ENCODE data around the gene ACACA.

The ACACA gene

DNA sequence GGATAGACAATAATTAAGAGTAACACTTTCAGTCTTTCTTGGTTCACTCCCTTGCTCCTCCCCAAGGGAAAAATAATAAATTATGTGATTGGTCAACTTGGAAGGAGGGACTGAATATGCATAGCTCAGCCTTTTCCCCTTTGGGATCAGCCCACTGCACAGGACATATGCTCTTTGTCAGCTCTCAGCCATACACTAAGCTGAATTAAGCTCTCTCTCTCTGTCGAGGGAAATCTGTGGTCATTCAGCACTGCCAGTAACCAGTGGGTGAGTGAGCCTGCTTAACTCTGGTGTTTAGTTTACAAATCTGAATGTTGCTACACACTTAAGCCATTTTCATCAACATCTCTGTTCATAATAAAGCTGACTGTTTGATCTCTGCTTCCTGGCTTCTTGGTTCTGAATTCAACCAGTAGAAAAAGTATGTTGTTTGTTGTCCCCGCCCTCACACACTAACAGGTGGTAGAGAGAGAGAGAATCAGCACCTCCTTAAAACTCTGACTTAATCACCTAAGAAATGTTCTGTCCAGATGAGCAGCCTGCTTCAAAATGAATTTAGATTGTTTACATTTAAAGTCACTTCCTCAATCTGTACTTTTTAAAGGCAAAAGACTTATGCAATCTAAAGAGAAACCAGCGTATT lies 133.1 kb downstream of the ACACA start:
- H3K27me3 ChIP-seq (ENCODE audit: control insufficient read depth, low read length), result no peaks in the 10 kb centered on the region
- peaks cover 89% of the 10 kb centered on the region for H3K36me3 ChIP-seq (ENCODE audit: control insufficient read depth, low read length)
- H3F3A ChIP-seq (ENCODE audit: control insufficient read depth, insufficient read depth), result peaks cover 2% of the 10 kb centered on the region; the same call in 1 of the 2 replicates
- TF ChIP-seq, protein P1, sequence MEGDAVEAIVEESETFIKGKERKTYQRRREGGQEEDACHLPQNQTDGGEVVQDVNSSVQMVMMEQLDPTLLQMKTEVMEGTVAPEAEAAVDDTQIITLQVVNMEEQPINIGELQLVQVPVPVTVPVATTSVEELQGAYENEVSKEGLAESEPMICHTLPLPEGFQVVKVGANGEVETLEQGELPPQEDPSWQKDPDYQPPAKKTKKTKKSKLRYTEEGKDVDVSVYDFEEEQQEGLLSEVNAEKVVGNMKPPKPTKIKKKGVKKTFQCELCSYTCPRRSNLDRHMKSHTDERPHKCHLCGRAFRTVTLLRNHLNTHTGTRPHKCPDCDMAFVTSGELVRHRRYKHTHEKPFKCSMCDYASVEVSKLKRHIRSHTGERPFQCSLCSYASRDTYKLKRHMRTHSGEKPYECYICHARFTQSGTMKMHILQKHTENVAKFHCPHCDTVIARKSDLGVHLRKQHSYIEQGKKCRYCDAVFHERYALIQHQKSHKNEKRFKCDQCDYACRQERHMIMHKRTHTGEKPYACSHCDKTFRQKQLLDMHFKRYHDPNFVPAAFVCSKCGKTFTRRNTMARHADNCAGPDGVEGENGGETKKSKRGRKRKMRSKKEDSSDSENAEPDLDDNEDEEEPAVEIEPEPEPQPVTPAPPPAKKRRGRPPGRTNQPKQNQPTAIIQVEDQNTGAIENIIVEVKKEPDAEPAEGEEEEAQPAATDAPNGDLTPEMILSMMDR (IDR thresholded peaks at IDR 0.05; ENCODE audit: low read depth, low read length, poor library complexity, severe bottlenecking), result no peak
- TF ChIP-seq EZH2phosphoT487 (IDR thresholded peaks at IDR 0.05; ENCODE audit: borderline replicate concordance, low read length), result no peak
- no peaks in the 10 kb centered on the region; the same call in 1 of the 2 replicates for H3K4me1 ChIP-seq (ENCODE audit: control insufficient read depth, low read length)
- H3K9me2 ChIP-seq (replicated peaks; ENCODE audit: control insufficient read depth, low read length), result no peaks in the 10 kb centered on the region
- H3K4me3 ChIP-seq (ENCODE audit: low read length), result no peak overlapping the region
- no peak overlapping the region for H3K4me2 ChIP-seq (ENCODE audit: low read length)
- no peaks in the 10 kb centered on the region for H3K79me2 ChIP-seq (ENCODE audit: control insufficient read depth, low read length)
- no peaks in the 10 kb centered on the region for H4K20me1 ChIP-seq (ENCODE audit: control insufficient read depth, insufficient read depth, low read depth, low read length)
- H3K27ac ChIP-seq (ENCODE audit: low read depth, low read length), result no peak overlapping the region
- H3K9me3 ChIP-seq (ENCODE audit: control insufficient read depth, insufficient read depth, low read length), result no peaks in the 10 kb centered on the region

DNA sequence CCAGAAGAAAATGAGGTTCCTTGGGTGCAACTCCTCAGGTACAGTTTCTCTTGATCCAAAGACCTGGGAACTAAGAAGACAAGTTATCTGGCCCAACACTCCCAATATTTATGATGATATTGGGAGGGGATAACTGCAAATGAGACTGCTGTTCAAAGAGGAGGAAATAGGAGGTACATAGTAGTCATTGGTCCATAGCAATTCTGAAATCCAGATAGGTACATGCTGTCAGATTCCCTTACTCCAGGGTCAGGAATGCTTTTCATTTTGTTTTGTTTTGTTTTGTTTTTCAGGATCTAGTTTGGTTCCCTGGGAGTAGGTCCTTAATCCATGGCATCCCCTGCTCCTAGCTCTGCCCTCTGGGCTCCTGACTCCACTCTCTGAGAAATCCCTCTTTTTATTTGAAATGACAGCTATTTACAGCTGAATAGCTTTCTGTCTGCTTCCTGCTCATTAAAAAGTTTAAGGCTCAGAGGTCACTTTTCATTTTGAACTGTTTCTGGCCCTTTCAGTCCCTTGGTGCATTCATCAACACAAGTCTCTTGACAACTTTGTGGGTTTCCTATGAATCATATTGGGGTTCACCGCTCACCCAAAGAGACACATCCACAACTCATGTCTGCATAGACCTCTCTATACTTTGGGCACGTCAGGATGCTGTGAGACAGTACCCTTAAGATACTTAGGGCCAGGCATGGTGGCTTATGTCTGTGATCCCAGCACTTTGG lies 141.0 kb downstream of the ACACA start:
- H3F3A ChIP-seq (ENCODE audit: control insufficient read depth, insufficient read depth), result no peaks in the 10 kb centered on the region; the same call in 1 of the 2 replicates
- H3K9me3 ChIP-seq (ENCODE audit: control insufficient read depth, insufficient read depth, low read length), result no peaks in the 10 kb centered on the region
- H4K20me1 ChIP-seq (ENCODE audit: control insufficient read depth, insufficient read depth, low read depth, low read length), result no peaks in the 10 kb centered on the region
- no peaks in the 10 kb centered on the region for H3K79me2 ChIP-seq (ENCODE audit: control insufficient read depth, low read length)
- no peaks in the 10 kb centered on the region for H3K27me3 ChIP-seq (ENCODE audit: control insufficient read depth, low read length)
- no peak overlapping the region for H3K4me3 ChIP-seq (ENCODE audit: low read length)
- H3K36me3 ChIP-seq (ENCODE audit: control insufficient read depth, low read length), result peaks cover 95% of the 10 kb centered on the region
- H3K9me2 ChIP-seq (replicated peaks; ENCODE audit: control insufficient read depth, low read length), result no peaks in the 10 kb centered on the region
- no peaks in the 10 kb centered on the region for H3K4me1 ChIP-seq (ENCODE audit: control insufficient read depth, low read length)
- H3K4me2 ChIP-seq (ENCODE audit: low read length), result no peak overlapping the region
- TF ChIP-seq EZH2phosphoT487 (IDR thresholded peaks at IDR 0.05; ENCODE audit: borderline replicate concordance, low read length), result no peak
- TF ChIP-seq, protein P1 (IDR thresholded peaks at IDR 0.05; ENCODE audit: low read depth, low read length, poor library complexity, severe bottlenecking), result no peak
- H3K27ac ChIP-seq (ENCODE audit: low read depth, low read length), result no peak overlapping the region

DNA sequence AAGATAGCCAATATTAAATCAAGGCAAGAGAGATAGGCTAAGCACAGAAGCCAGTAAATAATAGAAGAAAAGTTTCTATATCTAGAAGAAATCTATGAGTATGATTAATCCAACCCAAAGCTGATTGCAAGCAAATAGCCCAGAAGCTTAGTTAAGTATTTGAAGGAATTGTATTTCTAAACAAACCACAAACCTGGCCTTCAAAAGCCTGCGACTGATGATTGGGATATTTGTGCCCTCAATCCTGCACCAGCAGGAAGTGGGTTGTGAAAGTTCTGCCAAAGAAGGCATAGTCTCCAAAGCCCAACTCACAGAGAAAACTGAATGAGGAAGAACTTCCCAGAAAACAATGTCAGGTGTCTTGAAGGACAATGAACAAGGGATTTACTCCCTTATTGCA lies 145.3 kb downstream of the ACACA start:
- no peaks in the 10 kb centered on the region; the same call in 1 of the 2 replicates for H3F3A ChIP-seq (ENCODE audit: control insufficient read depth, insufficient read depth)
- H3K9me2 ChIP-seq (replicated peaks; ENCODE audit: control insufficient read depth, low read length), result no peaks in the 10 kb centered on the region
- H3K27me3 ChIP-seq (ENCODE audit: control insufficient read depth, low read length), result no peaks in the 10 kb centered on the region
- no peaks in the 10 kb centered on the region for H3K9me3 ChIP-seq (ENCODE audit: control insufficient read depth, insufficient read depth, low read length)
- no peak for TF ChIP-seq EZH2phosphoT487 (IDR thresholded peaks at IDR 0.05; ENCODE audit: borderline replicate concordance, low read length)
- TF ChIP-seq, protein P1 (IDR thresholded peaks at IDR 0.05; ENCODE audit: low read depth, low read length, poor library complexity, severe bottlenecking), result no peak
- H3K4me1 ChIP-seq (ENCODE audit: control insufficient read depth, low read length), result no peaks in the 10 kb centered on the region
- H4K20me1 ChIP-seq (ENCODE audit: control insufficient read depth, insufficient read depth, low read depth, low read length), result no peaks in the 10 kb centered on the region
- no peak overlapping the region for H3K27ac ChIP-seq (ENCODE audit: low read depth, low read length)
- no peak overlapping the region for H3K4me3 ChIP-seq (ENCODE audit: low read length)
- H3K4me2 ChIP-seq (ENCODE audit: low read length), result no peak overlapping the region
- peaks cover 90% of the 10 kb centered on the region for H3K36me3 ChIP-seq (ENCODE audit: control insufficient read depth, low read length)
- H3K79me2 ChIP-seq (ENCODE audit: control insufficient read depth, low read length), result no peaks in the 10 kb centered on the region

Data from DOHH2 (cell line).